ENCODE results near the gene CEBPA.

CEBPA gene

GRCh38 chr19:33302175-33302973, at the start of gene CEBPA:
Gene CEBPA, minus strand, starts transcription at chr19:33302534. Its CDS starts 120 bp downstream, at chr19:33302414.
- DNase-seq = peak; percentile 91

- no peak for DNase-seq
These were observed 48.4 kb upstream of the CEBPA start for GRCh38 chr19:33350538-33351309.

DNA sequence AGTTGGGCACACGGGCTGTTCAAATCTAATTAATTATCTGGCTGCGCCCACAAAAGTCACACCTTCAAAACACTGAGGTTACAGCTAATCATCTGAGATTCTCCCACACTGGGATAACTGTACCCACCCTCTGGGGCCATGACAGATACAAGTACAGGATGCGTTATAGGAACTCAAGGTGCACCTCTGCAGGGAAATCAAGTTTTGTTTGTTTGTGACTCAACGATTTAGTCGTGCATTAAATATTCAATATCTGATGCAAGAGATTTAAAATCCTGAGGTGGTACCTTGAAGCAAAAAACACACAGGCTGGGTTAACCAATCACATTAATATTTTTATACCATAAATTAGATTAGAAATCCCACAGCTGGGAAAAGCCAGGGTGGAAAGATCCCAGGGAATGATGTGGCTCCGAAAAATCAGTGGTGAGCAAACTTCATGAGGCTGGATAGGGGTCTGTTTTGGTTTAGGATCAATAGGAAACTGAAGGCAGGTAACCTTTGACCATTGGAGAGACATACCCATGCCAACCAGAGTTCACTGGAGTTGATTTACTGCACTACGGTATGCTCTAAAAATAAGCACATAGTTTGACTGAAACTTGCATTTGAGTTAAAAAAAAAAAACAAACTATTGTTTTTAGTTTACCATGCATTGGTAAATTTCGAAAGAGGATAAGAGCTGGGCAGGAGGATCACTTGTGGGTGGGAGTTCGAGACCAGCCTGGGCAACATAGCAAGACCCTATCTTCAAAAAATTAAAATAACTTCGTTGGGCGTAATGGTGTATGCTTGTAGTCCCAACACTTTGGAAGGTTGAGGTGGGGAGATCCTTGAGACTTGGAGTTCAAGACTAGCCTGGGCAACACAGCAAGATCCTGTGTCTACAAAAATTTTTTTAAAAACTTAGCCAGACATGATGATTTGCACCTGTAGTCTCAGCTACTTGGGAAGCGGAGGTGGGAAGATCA, 47.3 kb upstream of the CEBPA start:
- DNase-seq = no peak

DNA sequence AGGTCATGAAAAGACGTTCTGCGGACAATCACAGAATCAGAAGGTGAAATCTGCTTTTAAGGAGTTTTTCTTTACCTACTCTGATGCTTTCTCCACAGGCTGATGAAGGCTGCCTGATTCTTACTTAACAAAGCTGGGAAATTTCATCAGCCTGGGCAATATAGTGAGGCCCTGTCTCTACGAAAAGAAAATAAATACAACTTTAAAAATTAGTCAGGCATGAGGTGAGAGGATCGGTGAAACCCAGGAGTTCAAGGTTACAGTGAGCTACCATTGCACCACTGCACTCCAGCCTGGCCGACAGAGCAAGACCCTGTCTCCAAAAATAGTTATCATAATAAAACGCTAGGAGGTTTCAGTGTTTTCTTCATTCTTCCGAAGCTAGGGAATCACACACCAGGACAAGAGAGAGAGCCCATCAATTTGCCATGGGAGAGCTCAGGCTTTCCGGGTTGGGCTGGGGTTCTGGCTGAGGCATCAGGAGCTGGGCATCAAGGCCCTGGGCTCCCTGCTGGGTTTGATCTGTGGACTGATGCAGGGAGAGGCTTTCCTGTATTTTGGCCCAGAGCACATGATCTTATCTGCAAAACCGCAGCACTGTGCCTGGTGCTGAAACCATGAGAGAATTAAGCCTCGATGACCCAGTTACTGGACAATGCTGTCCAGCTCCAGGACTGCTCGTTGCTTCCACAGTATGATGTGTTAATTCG, 46.1 kb upstream of the CEBPA start:
- no peak for DNase-seq

DNA sequence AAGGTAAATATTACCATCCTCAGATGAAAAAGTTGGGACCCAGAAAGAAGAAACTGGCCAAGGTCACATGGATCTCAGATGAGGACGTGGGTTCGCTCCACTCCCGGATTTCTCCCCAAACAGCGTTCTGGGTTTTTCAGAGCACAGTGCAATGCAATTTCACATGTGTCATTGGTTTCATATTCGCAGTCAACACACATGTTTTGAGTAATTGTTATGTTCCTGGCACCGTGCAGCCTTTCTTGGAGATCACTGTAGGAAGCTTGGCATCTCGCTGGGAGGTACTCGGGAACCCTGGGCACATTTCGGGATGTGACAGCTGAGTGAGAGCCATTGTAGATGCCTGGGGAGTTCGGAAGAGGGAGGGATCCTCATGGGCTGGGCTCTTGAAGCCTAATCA, 45.0 kb upstream of the CEBPA start:
- no peak for DNase-seq

DNA sequence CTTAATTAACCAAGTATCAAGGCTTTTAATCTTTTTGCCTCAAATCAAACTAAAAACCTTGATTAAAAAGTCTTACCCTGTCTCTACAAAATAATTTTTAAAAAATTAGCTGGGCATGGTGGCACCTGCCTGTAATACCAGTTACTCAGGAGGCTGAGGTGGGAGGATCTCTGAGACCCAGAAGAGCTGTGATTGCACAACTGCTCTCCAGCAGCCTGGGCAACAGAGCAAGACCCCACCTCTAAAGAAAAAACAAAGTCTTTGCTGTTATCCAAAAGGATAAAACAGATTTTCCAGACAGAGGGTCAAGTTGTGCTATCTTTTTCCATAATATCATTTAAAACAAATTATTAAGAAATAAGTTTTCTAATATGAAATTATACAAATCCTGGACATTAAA, 44.3 kb upstream of the CEBPA start:
- DNase-seq = no peak

GRCh38 chr19:33345163-33345562, 42.8 kb upstream of the CEBPA start:
- DNase-seq = no peak

DNA sequence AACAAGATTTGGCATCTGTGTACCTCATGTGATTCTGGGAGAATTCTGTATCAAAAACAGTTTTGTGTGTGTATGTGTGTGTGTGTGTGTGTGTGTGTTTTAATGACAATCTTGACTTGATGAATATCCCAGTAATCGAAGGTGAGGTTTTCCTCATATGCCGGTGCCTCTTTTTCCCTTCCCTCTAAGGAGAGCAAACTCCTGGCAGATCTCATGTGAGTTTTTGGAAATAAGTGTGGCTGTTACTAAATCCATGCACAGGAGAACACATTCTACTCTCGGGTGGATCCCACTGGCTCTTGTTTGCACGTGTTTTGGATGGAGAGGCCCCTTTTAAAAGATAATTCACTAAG, 42.2 kb upstream of the CEBPA start:
- DNase-seq = no peak

DNA sequence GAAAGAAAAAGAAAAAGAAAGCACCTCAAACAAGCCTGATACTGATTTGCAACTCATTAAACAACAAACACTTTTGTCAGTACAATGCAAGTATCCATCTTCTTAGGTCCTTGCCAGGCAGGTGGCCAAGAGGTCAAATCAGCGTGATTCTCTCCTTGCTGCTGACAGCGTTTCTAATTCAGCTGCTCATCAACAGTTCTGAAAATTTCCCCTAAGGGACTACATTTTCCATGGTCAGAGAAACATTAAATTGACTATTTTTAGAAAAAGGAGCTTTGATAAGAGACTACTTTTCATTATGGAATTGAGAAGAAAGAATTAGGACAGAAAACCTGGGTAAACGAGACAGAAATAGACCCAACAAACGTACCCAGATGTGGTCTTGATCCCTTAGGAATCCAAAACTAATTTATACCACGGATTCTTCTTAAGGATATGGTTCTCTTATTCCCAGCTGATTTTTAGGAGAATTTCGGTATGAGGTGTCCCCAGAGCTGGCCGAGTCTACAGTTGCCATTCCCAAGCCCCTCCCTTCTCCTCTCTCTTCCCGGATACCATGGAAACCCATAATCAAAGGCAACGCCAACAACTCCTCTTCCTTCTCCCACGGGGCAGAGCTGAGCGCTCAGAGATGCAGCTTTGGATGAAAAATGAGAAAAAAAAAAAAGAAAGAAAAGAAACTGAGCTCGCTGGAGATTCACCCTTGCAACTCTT, 41.7 kb upstream of the CEBPA start:
- no peak for DNase-seq

DNA sequence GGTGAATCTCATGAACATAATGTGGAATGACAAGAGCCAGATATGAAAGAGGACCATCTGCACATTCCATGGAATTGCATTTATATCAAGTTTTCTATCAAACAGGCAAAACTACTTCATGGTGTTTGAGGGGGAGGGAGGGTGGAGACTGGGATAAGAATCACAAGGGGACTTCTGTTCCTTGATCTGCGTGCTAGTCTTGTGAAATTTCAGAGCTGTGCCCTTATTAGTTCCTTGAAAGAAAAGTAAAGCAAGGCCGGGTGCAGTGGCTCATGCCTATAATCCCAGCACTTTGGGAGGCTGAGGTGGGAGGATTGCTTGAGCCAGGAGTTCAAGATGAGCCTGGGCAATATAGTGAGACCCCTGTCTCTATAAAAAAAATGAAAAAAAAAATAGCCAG, 41.0 kb upstream of the CEBPA start:
- no peak for DNase-seq

DNA sequence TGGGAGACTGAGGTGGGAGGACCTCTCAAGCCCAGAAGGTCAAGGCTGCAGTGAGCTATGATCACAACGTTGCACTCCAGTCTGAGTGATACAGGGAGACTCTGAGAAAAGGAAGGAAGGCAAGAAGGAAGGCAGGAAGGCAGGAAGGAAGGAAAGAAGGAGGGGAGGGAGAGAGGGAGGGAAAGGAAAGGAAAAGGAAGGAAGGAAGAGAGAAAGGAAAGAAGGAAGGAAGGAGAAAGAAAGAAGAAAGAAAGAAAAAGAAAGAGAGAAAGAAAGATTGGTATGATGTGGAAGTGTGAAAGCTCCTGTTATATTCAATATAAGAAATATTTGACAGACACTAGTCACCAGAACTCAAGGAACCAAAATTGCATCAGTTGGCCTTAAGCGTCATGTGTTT, 38.7 kb upstream of the CEBPA start:
- DNase-seq = no peak

DNA sequence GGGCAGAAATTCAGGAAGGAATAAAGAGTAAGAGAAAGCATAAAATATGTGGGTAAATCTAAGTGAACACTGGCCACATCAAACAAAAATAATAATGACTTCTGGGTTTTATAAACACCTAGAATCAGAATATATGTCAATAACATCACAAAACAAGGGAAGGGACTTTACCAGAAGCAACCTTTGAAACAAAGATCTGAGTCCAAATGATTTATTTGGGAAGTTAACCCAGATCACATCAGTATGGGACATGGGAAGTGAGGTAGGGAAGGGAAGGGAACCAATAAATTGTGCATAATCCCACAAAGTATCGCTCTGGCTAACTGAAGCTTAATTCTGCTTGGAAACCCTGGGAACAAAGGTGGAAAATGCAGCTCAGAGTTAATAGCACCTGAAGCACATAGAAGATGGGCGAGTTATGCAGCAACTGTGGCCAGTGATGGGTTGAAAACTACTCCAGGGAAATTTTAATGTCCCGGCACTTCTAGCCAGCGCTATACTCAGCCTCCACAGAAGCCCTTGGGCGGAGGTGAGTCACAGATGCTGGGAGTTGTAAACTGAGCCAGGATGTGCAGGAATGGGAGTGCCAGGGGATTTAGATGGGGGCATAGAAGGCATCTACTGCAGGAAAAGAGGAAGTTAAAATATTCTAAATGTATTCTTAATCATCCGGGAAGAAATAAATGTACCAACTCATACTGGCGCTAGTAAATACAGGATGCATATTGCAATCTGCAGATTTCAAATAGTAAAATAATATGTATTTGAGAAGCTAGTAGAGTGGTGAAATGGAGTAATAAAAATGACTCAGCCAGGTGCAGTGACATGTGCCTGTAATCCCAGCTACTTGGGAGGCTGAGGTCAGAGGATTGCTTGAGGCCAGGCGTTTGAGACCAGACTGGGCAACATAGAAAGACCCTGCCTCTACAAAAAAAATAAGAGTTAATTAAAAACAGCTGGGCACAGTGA, 37.0 kb upstream of the CEBPA start:
- DNase-seq = peak; percentile 32

- DNase-seq = no peak
These were observed 33.1 kb upstream of the CEBPA start for GRCh38 chr19:33335446-33335845.

DNA sequence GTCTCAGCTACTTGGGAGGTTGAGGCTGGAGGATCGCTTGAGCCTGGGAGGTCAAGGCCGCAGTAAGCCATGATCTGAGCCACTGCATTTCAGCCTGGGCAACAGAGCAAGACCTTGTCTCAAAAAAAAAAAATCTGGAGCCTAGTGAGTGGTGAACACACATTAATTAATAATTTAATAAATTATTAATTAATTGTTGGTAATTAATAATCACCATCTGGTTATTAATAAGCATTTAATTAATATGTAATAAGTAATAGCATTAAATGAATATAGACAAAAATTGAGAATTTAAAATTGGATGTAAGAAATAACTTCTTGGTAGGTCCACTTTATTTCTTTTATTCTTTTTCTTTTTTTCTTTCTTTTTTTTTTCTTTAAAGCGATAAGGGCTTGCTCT, 31.9 kb upstream of the CEBPA start:
- DNase-seq = no peak

DNA sequence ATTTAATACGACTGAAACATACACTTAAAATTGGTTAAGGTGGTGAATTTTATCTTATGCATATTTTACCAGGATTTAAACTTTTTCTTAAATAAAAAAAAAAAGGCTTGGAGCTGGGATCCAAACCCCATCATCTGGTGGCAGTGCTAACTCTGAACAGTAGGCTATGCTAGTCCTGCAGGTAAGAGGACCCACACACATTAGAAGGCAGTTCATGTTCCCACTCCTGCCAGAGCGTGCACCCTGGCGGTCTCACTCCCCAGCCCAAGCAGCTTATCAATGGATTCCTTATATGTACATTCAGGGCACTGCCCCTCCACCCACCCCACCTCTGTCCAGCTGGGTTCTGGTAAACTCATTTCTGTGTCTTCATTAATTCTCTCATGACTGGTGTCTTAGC, 31.3 kb upstream of the CEBPA start:
- peak; percentile 47 for DNase-seq

DNA sequence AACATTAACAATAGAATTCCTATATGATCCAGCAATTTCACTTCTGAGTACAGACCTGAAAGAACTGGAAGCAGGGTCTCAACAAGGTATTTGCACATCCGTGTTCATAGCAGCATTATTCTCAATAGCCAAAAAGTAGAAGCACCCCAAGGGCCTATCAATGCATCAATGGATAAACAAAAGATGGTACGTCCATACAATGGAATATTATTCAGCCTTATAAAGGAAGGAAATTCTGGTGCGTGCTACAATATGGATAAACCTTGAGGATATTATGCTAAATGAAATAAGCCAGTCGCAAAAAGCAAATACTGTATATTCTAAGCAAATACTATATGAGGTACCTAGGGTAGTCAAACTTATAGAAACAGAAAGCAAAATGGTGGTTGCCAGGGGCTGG, 30.8 kb upstream of the CEBPA start:
- no peak for DNase-seq

DNA sequence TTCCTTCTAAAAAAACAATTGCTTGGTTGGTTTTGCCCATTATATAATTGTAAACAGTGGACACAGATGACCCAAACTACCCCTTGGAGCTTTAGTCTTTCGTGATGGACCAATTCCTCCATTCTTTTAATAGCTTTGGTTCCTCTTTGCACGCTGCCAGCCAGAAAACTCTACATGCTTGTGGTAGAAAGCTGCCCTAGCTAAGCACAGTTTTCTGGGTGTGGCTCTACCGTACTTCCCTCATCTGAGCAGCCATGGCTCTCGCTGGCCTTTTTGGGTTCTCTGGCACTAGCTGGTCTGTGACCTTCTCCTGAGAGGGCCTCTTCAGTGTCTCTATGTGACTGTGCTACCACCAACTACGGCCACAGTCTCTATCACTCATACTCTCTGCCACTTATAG, 29.9 kb upstream of the CEBPA start:
- peak; percentile 99 for DNase-seq

- peak; percentile 81 for DNase-seq
These were observed 27.4 kb upstream of the CEBPA start for GRCh38 chr19:33329736-33330135.

DNA sequence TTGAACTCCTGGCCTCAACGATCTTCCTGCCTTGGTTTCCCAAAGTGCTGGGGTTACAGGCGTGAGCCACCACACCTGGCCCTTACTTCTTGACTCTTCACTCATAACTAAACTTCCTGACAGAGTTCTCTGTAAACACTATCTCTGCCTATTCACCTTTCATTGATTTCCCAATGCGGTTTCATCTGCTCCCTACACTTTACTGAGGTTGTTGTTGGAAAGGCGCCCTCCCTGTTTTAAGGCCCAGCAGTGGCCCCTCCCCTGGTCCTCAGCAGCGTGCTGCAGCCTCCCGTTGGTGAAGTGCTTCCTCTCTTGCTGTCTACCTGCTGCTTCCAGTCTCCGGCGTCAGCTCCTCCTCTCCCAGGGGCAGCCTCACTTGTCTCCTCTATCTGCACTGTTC, 26.7 kb upstream of the CEBPA start:
- DNase-seq = no peak

DNA sequence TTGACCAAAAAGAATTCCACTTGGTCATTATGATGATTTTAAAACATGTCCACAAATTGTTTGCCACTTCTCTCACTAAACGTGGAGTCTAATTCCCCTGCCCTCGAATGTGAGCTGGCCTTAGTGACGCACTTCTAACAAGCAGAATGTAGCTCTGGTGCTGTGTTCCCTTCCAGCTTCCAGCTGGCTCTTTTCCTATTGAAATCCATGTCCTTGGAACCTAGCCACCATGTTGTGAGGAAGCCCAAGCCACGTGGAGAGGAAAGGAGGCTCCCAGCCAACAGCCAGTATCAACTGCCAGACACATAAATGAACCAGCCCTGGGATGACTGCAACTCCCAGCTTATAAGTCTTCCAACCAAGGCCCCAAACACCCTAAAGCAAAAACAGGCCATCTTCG, 23.6 kb upstream of the CEBPA start:
- DNase-seq = no peak

GRCh38 chr19:33324628-33325027, 22.3 kb upstream of the CEBPA start:
- no peak for DNase-seq
